Erythroblast (primary cell): ENCODE results near the gene HDHD5.

ENCODE experiments used
- DNase-seq, 2 experiments: peaks; one replicate each; lab custom pipeline; 2025; lab: John Stamatoyannopoulos, UW
- GATA1 ChIP-seq: IDR thresholded peaks from 2 replicates; pipeline ENCODE4 v1.6.1; 2011; ENCODE audit warnings: low read depth, mild to moderate bottlenecking, control low read depth, low read length, moderate library complexity
- POLR2A ChIP-seq: IDR thresholded peaks from 2 replicates; pipeline ENCODE4 v1.6.1; 2011; ENCODE audit warnings: mild to moderate bottlenecking, low read length

HDHD5 gene

DNA sequence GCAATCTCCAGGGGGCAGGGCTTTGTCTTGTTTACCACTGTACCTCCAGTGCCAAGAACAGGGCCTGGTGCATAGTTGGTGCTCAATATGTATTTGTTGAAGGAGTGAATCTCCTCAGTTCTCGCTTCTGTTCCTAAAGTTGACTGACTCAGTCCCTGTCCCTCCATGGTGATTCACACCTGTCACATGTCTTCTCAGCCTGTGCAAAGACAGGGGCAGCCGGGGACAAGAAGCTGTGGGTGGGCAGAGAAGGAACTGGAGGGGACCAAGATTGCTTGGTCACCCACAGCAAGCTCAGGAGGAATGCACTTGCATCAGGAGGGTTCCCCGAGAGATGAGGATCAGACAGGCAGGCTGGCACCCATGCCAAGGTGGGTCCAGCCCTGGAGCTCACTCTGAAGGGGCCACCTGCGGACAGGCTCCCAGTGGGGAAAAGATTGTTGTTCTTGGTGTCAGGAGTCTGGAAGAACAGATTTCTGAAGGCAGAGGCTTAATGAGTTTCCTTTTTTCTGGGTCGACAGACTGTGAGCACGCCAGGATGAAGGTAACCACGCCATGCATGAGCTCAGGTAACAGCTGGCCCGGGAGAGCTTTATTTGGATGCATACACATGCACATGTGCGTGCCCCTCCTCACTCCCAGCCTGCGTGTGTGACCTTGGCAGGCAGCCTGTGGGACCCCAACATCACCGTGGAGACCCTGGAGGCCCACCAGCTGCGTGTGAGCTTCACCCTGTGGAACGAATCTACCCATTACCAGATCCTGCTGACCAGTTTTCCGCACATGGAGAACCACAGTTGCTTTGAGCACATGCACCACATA lies 57.4 kb downstream of the HDHD5 start:
- no peak for TF ChIP-seq POLR2A
- TF ChIP-seq GATA1, result no peak
- no peak for DNase-seq

- no peak for DNase-seq
- TF ChIP-seq GATA1 (no peak), POLR2A (no peak)
Observed at GRCh38 chr22:17100621-17101020, 58.5 kb downstream of the HDHD5 start.

- peak in 1 of 2 experiments; percentile 5 for DNase-seq
- TF ChIP-seq GATA1 (no peak), POLR2A (no peak)
Observed at GRCh38 chr22:17098379-17098819, 60.7 kb downstream of the HDHD5 start.

DNA sequence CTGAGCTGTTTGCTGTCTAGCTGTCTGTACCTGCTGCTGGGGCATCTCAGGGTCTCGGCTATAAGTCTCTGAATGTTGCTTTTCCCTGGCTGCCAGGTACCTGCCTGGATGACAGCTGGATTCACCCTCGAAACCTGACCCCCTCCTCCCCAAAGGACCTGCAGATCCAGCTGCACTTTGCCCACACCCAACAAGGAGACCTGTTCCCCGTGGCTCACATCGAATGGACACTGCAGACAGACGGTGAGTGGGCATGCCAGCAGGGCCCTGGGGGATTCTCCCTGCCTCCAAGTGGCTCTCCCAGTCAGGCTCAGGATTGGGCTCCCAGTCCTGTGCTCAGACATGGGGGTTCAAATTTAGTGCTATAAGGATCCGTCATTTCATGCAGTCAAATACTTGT lies 61.4 kb downstream of the HDHD5 start:
- DNase-seq, result no peak
- TF ChIP-seq POLR2A (no peak), GATA1 (no peak)

DNA sequence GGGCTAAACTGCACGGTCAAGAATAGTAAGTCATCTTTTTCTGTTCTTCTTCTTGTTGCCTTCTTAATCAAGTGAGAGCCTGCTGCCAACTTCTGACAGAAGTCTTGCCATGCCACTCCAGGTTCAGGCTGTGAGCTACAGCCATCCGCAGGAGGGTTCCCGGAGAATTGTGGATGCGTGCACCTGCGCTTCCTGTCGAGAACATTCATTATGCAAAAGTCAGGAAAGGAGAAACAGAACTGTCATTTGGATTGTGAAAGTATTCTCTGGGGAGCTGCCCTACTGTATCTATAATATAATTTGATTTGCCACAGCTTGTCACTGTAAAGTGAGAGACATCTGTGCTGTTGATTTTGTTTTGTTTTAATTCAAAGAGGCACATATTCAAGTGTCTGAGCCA lies 62.0 kb downstream of the HDHD5 start:
- TF ChIP-seq POLR2A (no peak), GATA1 (no peak)
- DNase-seq, result no peak

DNA sequence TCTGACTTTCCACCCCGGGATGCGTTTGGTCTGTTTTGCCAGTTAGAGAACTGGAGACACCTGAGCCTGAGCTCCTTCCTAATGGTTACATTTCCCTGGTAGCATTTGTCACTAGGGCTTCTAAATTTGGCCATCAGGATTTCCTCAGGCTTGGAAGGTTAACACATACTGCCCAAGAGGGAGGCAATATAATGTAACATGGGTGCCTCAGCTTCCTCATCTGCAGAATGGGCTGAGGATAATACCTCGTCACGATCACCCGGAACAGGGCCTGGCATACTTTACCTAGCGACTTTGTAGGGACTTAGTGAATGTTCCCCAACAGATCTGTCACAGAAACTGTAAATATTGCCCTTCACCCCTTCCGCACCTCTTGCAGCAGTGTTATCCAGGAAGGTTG lies 63.0 kb downstream of the HDHD5 start:
- TF ChIP-seq GATA1 (no peak), POLR2A (no peak)

GRCh38 chr22:17095538-17095937 lies 63.5 kb downstream of the HDHD5 start:
- no peak for TF ChIP-seq GATA1
- no peak for TF ChIP-seq POLR2A

More for the DNA sequence above, 63.0 kb downstream of the HDHD5 start:
- no peak for DNase-seq

GRCh38 chr22:17093081-17093480 lies 66.0 kb downstream of the HDHD5 start:
- no peak for TF ChIP-seq POLR2A
- TF ChIP-seq GATA1, result no peak
- DNase-seq, result no peak

More at GRCh38 chr22:17095538-17095937, 63.5 kb downstream of the HDHD5 start:
- DNase-seq, result no peak

GRCh38 chr22:17091851-17092250 lies 67.2 kb downstream of the HDHD5 start:
- TF ChIP-seq POLR2A, result no peak
- TF ChIP-seq GATA1, result no peak

DNA sequence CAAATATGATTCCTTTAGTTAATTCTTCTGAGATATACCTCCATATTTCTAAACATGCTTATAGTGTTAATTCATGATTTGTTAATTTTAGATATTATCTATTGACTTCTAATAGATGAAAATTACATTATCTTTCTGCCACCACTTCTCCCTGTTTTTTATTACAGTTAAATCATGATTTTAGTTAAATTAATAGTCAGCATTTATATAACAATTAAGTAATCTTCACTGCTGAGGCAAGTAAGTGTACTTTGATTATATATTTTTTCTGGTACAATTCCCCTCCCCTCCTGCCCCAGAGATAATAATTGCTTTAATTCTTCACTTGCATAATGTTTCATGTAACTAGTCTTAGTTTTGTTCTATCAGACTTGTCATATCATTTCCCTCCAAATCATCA lies 68.5 kb downstream of the HDHD5 start:
- no peak for DNase-seq
- no peak for TF ChIP-seq GATA1
- no peak for TF ChIP-seq POLR2A

More at GRCh38 chr22:17091851-17092250, 67.2 kb downstream of the HDHD5 start:
- no peak for DNase-seq
